ENCODE data around the gene ITPKB.
"Not testable (repeated sequence)": the region's sequence is repeated elsewhere in the genome, so short reads cannot be mapped to it uniquely, and the experiment has no call there.

Gene ITPKB

GRCh38 chr1:226622012-226622411 lies 117.1 kb downstream of the ITPKB start:
- DNase-seq = no peak

- no peak for DNase-seq
Measured at GRCh38 chr1:226619031-226619430, 120.1 kb downstream of the ITPKB start.

- no peak for DNase-seq
Measured at GRCh38 chr1:226618380-226618779, 120.7 kb downstream of the ITPKB start.

- not testable (repeated sequence) for DNase-seq
Measured at GRCh38 chr1:226617719-226618118, 121.4 kb downstream of the ITPKB start.

GRCh38 chr1:226617109-226617508 lies 122.0 kb downstream of the ITPKB start:
- no peak for DNase-seq

GRCh38 chr1:226616636-226617035 lies 122.4 kb downstream of the ITPKB start:
- DNase-seq = no peak

- DNase-seq = no peak
Measured at GRCh38 chr1:226615876-226616275, 123.2 kb downstream of the ITPKB start.

- not testable (repeated sequence) for DNase-seq
Measured at GRCh38 chr1:226611980-226612379, 127.1 kb downstream of the ITPKB start.

GRCh38 chr1:226611301-226611700 lies 127.8 kb downstream of the ITPKB start:
- DNase-seq = no peak

- DNase-seq = no peak
Measured at GRCh38 chr1:226610671-226611070, 128.4 kb downstream of the ITPKB start.

GRCh38 chr1:226609836-226610455 lies 129.1 kb downstream of the ITPKB start:
- no peak for DNase-seq

GRCh38 chr1:226608699-226609505 lies 130.2 kb downstream of the ITPKB start:
- DNase-seq = no peak

- DNase-seq = no peak
Measured at GRCh38 chr1:226607821-226608220, 131.3 kb downstream of the ITPKB start.

- DNase-seq = no peak
Measured at GRCh38 chr1:226607268-226607660, 131.8 kb downstream of the ITPKB start.

GRCh38 chr1:226606311-226607267 lies 132.5 kb downstream of the ITPKB start:
- DNase-seq = no peak

GRCh38 chr1:226605318-226605950 lies 133.6 kb downstream of the ITPKB start:
- no peak for DNase-seq

GRCh38 chr1:226604560-226605317 lies 134.3 kb downstream of the ITPKB start:
- no peak for DNase-seq

GRCh38 chr1:226603858-226604559 lies 135.1 kb downstream of the ITPKB start:
- DNase-seq = no peak

- no peak for DNase-seq
Measured at GRCh38 chr1:226603022-226603857, 135.8 kb downstream of the ITPKB start.

All from right kidney (tissue), 1 donor.